ENCODE results near the gene GTPBP6.

Gene GTPBP6

DNA sequence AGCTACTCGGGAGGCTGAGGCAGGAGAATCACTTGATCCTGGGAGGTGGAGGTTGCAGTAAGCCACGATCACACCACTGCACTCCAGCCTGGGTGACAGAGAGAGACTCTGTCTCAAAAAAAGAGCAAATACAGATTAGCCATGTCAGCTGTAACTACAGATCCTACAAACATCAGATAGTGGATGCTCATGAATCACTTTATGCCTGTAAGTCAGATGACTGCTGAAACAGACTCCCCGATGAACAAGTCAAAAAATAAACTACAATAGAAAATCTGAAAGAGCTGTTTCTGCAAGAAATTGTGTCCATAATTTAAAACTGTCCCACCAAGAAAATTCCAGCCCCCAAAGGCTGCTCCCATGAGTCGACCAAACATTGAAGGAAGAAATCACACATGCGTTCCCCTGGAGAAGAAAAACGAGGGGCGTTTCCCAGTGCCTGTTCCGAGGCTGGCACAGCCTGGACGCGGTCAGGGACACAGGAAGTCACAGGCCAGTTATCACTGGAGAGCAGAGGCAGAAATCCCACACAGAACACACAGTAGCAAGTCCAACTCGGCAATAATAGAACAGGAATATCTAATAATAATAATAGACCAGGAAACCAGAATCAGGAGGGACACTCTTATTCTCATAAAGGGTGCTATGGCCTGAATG, 30.0 kb upstream of the GTPBP6 start:
- H3K9me2 ChIP-seq (replicated peaks; ENCODE audit: control insufficient read depth, low read length): no peaks in the 10 kb centered on the region
- TF ChIP-seq EZH2phosphoT487 (IDR thresholded peaks at IDR 0.05; ENCODE audit: borderline replicate concordance, low read length): no peak
- TF ChIP-seq, protein P1, sequence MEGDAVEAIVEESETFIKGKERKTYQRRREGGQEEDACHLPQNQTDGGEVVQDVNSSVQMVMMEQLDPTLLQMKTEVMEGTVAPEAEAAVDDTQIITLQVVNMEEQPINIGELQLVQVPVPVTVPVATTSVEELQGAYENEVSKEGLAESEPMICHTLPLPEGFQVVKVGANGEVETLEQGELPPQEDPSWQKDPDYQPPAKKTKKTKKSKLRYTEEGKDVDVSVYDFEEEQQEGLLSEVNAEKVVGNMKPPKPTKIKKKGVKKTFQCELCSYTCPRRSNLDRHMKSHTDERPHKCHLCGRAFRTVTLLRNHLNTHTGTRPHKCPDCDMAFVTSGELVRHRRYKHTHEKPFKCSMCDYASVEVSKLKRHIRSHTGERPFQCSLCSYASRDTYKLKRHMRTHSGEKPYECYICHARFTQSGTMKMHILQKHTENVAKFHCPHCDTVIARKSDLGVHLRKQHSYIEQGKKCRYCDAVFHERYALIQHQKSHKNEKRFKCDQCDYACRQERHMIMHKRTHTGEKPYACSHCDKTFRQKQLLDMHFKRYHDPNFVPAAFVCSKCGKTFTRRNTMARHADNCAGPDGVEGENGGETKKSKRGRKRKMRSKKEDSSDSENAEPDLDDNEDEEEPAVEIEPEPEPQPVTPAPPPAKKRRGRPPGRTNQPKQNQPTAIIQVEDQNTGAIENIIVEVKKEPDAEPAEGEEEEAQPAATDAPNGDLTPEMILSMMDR (IDR thresholded peaks at IDR 0.05; ENCODE audit: low read depth, low read length, poor library complexity, severe bottlenecking): no peak
- H3K4me3 ChIP-seq (ENCODE audit: low read length): no peak overlapping the region
- H3K79me2 ChIP-seq (ENCODE audit: control insufficient read depth, low read length): peaks cover 80% of the 10 kb centered on the region
- no peak overlapping the region for H3K27ac ChIP-seq (ENCODE audit: low read depth, low read length)
- H4K20me1 ChIP-seq (ENCODE audit: control insufficient read depth, insufficient read depth, low read depth, low read length): no peaks in the 10 kb centered on the region
- H3K27me3 ChIP-seq (ENCODE audit: control insufficient read depth, low read length): no peaks in the 10 kb centered on the region
- H3F3A ChIP-seq (ENCODE audit: control insufficient read depth, insufficient read depth): no peaks in the 10 kb centered on the region
- peaks cover 92% of the 10 kb centered on the region for H3K36me3 ChIP-seq (ENCODE audit: control insufficient read depth, low read length)
- H3K4me2 ChIP-seq (ENCODE audit: low read length): no peak overlapping the region
- H3K4me1 ChIP-seq (ENCODE audit: control insufficient read depth, low read length): no peaks in the 10 kb centered on the region
- peaks cover 26% of the 10 kb centered on the region; the same call in 1 of the 2 replicates for H3K9me3 ChIP-seq (ENCODE audit: control insufficient read depth, insufficient read depth, low read length)

- Histone ChIP-seq H3K27ac (ENCODE audit: low read depth, low read length) (no peak overlapping the region), H4K20me1 (ENCODE audit: control insufficient read depth, insufficient read depth, low read depth, low read length) (no peaks in the 10 kb centered on the region), H3K4me3 (ENCODE audit: low read length) (no peak overlapping the region), H3K9me3 (ENCODE audit: control insufficient read depth, insufficient read depth, low read length) (peaks cover 26% of the 10 kb centered on the region; the same call in 1 of the 2 replicates), H3K4me2 (ENCODE audit: low read length) (no peak overlapping the region), H3K79me2 (ENCODE audit: control insufficient read depth, low read length) (peaks cover 69% of the 10 kb centered on the region), H3F3A (ENCODE audit: control insufficient read depth, insufficient read depth) (no peaks in the 10 kb centered on the region), H3K9me2 (replicated peaks; ENCODE audit: control insufficient read depth, low read length) (no peaks in the 10 kb centered on the region), H3K27me3 (ENCODE audit: control insufficient read depth, low read length) (no peaks in the 10 kb centered on the region), H3K4me1 (ENCODE audit: control insufficient read depth, low read length) (no peaks in the 10 kb centered on the region), H3K36me3 (ENCODE audit: control insufficient read depth, low read length) (peaks cover 81% of the 10 kb centered on the region)
- TF ChIP-seq, protein P1 (IDR thresholded peaks at IDR 0.05; ENCODE audit: low read depth, low read length, poor library complexity, severe bottlenecking): no peak
- TF ChIP-seq EZH2phosphoT487 (IDR thresholded peaks at IDR 0.05; ENCODE audit: borderline replicate concordance, low read length): no peak
Measured at GRCh38 chrX:347351-348117, 28.9 kb upstream of the GTPBP6 start.

GRCh38 chrX:346034-346813, 27.6 kb upstream of the GTPBP6 start:
- H3K4me1 ChIP-seq (ENCODE audit: control insufficient read depth, low read length): no peaks in the 10 kb centered on the region
- no peaks in the 10 kb centered on the region for H3K27me3 ChIP-seq (ENCODE audit: control insufficient read depth, low read length)
- H3K9me2 ChIP-seq (replicated peaks; ENCODE audit: control insufficient read depth, low read length): no peaks in the 10 kb centered on the region
- H3F3A ChIP-seq (ENCODE audit: control insufficient read depth, insufficient read depth): no peaks in the 10 kb centered on the region
- H3K4me2 ChIP-seq (ENCODE audit: low read length): no peak overlapping the region
- TF ChIP-seq, protein P1 (IDR thresholded peaks at IDR 0.05; ENCODE audit: low read depth, low read length, poor library complexity, severe bottlenecking): no peak
- TF ChIP-seq EZH2phosphoT487 (IDR thresholded peaks at IDR 0.05; ENCODE audit: borderline replicate concordance, low read length): no peak
- no peak overlapping the region for H3K4me3 ChIP-seq (ENCODE audit: low read length)
- H3K27ac ChIP-seq (ENCODE audit: low read depth, low read length): no peak overlapping the region
- peaks cover 78% of the 10 kb centered on the region for H3K36me3 ChIP-seq (ENCODE audit: control insufficient read depth, low read length)
- peaks cover 60% of the 10 kb centered on the region for H3K79me2 ChIP-seq (ENCODE audit: control insufficient read depth, low read length)
- H4K20me1 ChIP-seq (ENCODE audit: control insufficient read depth, insufficient read depth, low read depth, low read length): no peaks in the 10 kb centered on the region
- H3K9me3 ChIP-seq (ENCODE audit: control insufficient read depth, insufficient read depth, low read length): peaks cover 29% of the 10 kb centered on the region; the same call in 1 of the 2 replicates

Measured in DOHH2 (cell line).